GM13976 (cell line): ENCODE data around the gene NLRP1.

Experiments used
- DNase-seq: peaks from one replicate; pipeline ENCODE4 v3.0.0; 2012; ENCODE audit warnings: low spot score
- in situ Hi-C: fragments of 300-500 bp; cut with MboI; formaldehyde crosslinking; loops from one replicate; pipeline ENCODE4 v1.12.0; 2022; ENCODE audit warnings: low sequenced_read_pairs, mixed read lengths, inconsistent platforms; ENCODE audit not compliant: unreplicated experiment
- TF ChIP-seq, protein P1 (sequence below): IDR thresholded peaks from 2 replicates; pipeline ENCODE4 v1.5.1; 2012; ENCODE audit warnings: borderline replicate concordance, mild to moderate bottlenecking; ENCODE audit not compliant: insufficient read depth; ENCODE audit errors: extremely low read depth, missing control alignments, control extremely low read depth

Gene NLRP1

DNA sequence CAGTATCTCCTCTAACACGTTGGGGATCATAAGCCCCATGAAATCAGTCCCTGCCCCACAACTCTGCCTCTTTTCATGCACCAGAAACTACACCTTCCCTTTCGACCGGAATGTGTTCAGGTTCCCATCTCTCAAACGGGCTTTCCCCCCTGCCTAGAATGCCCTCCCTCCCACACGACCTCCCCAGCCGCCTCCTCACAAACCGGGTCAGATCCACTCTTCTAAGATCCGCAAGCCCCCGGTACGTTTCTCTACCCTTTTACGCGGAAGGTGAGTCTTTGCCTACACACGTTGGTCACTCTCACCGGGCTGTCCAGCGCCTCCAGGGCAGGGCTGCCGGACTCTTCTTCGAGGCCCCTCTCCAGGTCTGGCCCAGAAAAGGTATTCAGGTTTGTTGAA lies 116.2 kb downstream of the NLRP1 start:
- TF ChIP-seq, protein P1, sequence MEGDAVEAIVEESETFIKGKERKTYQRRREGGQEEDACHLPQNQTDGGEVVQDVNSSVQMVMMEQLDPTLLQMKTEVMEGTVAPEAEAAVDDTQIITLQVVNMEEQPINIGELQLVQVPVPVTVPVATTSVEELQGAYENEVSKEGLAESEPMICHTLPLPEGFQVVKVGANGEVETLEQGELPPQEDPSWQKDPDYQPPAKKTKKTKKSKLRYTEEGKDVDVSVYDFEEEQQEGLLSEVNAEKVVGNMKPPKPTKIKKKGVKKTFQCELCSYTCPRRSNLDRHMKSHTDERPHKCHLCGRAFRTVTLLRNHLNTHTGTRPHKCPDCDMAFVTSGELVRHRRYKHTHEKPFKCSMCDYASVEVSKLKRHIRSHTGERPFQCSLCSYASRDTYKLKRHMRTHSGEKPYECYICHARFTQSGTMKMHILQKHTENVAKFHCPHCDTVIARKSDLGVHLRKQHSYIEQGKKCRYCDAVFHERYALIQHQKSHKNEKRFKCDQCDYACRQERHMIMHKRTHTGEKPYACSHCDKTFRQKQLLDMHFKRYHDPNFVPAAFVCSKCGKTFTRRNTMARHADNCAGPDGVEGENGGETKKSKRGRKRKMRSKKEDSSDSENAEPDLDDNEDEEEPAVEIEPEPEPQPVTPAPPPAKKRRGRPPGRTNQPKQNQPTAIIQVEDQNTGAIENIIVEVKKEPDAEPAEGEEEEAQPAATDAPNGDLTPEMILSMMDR: no peak
- in situ Hi-C loops: no loop called here
- peak; percentile 34 for DNase-seq

DNA sequence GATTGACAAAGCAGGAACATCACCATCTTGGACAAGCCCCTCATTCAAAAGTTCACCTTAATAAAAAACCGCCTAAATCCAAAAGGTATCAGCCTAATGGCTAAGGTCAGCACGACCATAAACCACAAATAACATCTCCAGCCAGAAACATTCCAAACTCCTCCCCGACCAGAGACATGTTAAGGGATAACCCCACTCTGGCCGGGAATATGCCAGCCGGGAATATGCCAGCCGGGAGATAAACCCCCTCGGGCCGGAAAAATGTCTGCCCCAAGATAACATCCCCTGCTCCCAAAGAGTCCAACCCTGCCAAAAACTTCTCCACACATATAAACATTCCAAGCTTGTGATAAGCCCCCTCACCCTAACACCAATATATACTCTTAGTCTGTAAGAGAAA lies 116.9 kb downstream of the NLRP1 start:
- in situ Hi-C loops: no loop called here
- DNase-seq: no peak
- TF ChIP-seq, protein P1: no peak

DNA sequence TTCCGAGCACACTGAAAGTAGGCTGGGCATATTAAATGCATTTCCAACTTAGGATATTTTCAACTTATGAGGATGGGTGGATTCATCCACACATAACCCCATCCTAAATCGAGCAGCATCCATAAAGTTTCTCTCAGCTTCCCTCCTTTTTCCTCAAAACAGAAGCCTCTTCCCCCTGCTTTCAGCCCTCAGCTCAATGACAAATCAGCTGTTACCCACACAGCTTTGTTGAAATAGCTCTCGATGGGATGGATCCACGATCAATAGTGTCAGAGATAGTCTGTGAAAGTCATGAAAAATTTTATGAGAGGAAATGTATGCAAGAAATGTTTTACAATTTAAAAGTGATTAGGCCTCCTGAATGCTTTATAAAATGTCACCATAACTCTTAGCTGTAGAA lies 118.0 kb downstream of the NLRP1 start:
- in situ Hi-C loops: no loop called here
- TF ChIP-seq, protein P1: no peak
- DNase-seq: no peak

DNA sequence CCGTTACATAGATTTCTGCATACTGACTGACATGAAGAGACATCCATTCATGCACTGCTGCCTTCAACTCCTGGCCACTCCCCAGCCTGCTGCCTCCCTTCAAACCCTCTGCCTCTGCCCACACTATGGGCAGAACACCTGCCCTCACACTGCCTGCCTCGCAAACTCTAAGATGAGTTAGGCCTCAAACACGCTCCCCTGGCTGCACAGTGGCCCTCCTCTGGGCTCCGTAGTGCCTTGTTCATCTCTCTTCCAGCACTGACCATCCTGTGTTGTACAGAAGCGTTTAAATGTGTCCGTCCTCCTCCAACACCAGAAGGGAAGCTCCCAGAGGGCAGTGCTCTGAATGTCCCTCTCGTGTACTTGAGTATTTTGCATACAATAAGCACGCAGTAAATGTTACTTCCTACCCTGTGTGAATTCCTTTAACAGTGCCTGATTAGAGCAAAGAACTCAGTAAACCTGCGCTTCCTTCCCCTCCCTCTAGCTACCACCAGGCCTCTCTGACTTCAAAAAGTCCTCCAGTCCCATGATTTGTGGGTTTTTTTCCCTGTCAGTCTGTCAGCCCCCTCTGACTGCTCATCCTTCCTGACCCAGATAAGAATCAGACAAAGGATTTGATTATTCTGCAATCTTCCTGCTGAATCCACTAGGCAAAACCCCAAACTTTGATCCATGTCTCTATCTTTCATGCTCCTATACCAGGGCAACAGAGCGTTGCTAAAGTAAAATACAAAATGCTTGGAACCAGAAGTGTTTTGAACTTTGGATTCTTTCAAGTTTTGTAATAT lies 119.4 kb downstream of the NLRP1 start:
- TF ChIP-seq, protein P1: no peak
- in situ Hi-C loops: no loop called here
- no peak for DNase-seq
